Spleen (tissue), 7 donors: ENCODE data around the gene DNAJC27.

ENCODE experiments used
- POLR2A ChIP-seq, 3 donors: fragments of 450-650 bp; IDR thresholded peaks; one replicate each; pipeline ENCODE4 v1.5.1; 2017; ENCODE audit warnings: antibody characterized with exemption in 3 of 3, mild to moderate bottlenecking in 1 of 3
- POLR2AphosphoS5 ChIP-seq, 3 donors: sonication (generic); formaldehyde crosslinking; IDR thresholded peaks; one replicate each; pipeline ENCODE4 v1.5.1; 2017; ENCODE audit warnings: antibody characterized with exemption in 3 of 3
- TF ChIP-seq, protein P1 (sequence below), 11 experiments: fragments of 200-600 bp in 7 of 11; fragments of 450-650 bp in 4 of 11; sonication (generic) in 4 of 11; IDR thresholded peaks in 8 of 11; conservative IDR thresholded peaks in 3 of 11; 1 replicate in 7 of 11; 2 replicates in 4 of 11; pipeline versions ENCODE4 v1.4.0 to v1.8.0; 2016 to 2021; ENCODE audit warnings: antibody characterized with exemption in 11 of 11, inconsistent platforms in 4 of 11, mild to moderate bottlenecking in 1 of 11
- donor health status: DM: no; HTN: no; CAD: no; lungs with moderate emphysema.
- donor health status: DM: no; HTN: no; CAD: no.
- donor health status: DM: no; HTN: no; CAD: no.

DNA sequence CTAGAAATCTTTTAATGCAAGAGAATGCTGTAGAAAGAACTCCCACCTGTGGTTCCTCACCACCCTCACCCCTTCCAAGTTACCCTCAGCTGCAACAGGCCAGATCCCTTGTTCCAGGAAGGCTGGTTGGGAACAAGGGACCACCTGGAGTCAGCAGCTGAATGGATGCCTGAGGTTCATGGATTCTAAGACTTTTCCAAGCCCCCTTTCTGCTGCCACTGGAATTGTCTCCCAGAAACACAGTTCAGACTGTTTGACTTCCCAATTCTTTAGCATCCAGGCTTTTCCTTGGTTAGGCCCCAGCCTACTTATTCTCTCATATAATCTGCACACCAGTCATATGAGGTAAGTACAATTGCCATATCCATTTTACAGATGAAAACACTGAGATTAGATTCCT lies 43.7 kb downstream of the DNAJC27 start:
- TF ChIP-seq, protein P1, sequence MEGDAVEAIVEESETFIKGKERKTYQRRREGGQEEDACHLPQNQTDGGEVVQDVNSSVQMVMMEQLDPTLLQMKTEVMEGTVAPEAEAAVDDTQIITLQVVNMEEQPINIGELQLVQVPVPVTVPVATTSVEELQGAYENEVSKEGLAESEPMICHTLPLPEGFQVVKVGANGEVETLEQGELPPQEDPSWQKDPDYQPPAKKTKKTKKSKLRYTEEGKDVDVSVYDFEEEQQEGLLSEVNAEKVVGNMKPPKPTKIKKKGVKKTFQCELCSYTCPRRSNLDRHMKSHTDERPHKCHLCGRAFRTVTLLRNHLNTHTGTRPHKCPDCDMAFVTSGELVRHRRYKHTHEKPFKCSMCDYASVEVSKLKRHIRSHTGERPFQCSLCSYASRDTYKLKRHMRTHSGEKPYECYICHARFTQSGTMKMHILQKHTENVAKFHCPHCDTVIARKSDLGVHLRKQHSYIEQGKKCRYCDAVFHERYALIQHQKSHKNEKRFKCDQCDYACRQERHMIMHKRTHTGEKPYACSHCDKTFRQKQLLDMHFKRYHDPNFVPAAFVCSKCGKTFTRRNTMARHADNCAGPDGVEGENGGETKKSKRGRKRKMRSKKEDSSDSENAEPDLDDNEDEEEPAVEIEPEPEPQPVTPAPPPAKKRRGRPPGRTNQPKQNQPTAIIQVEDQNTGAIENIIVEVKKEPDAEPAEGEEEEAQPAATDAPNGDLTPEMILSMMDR (IDR thresholded peaks at IDR 0.05 in 8 of 11, conservative IDR thresholded peaks at IDR 0.05 in 3 of 11): no peak
- no peak for TF ChIP-seq POLR2AphosphoS5 (IDR thresholded peaks at IDR 0.05)
- TF ChIP-seq POLR2A (IDR thresholded peaks at IDR 0.05): no peak
